Muscle of leg (tissue), 11 donors: ENCODE results near the gene NFIC. TPM values are rescaled to one million over a fixed set of nuclear protein-coding genes. Genes with fewer than 3 reads are reported as not detected.
"Not testable (repeated sequence)": the region's sequence is repeated elsewhere in the genome, so short reads cannot be mapped to it uniquely, and the experiment has no call there.

Source experiments
- DNase-seq: peaks from one replicate; pipeline ENCODE4 v3.0.0; 2013
- H3K27ac ChIP-seq: one replicate; pipeline ENCODE4 v1.5.1; 2013; ENCODE audit warnings: mild to moderate bottlenecking, low read length, control low read depth
- H3K27me3 ChIP-seq: one replicate; pipeline ENCODE4 v1.6.1; 2013; ENCODE audit warnings: low read length; ENCODE audit not compliant: control insufficient read depth, insufficient read depth
- H3K36me3 ChIP-seq: one replicate; pipeline ENCODE4 v1.6.1; 2013; ENCODE audit warnings: low read length; ENCODE audit not compliant: control insufficient read depth, insufficient read depth
- H3K4me1 ChIP-seq: one replicate; pipeline ENCODE4 v1.6.1; 2013; ENCODE audit warnings: low read length; ENCODE audit not compliant: control insufficient read depth, insufficient read depth
- H3K4me3 ChIP-seq: one replicate; pipeline ENCODE4 v1.5.1; 2013; ENCODE audit warnings: low read length, control low read depth
- H3K9me3 ChIP-seq: replicated peaks from 2 replicates; pipeline ENCODE4 v1.6.1; 2013; ENCODE audit warnings: low read depth, low read length; ENCODE audit not compliant: control insufficient read depth
- WGBS: methylation state at CpG from one replicate; pipeline ENCODE4 v1.1.5; 2013; ENCODE audit warnings: missing lambda C conversion rate; ENCODE audit not compliant: insufficient coverage; 5-methylcytosine and 5-hydroxymethylcytosine counted together
- polyA plus RNA-seq, 8 donors: library from polyadenylated mRNA; unstranded; fragments of 120-200 nt; gene quantifications; one replicate each; pipeline versions ENCODE4 v1.2.1 to v1.2.3, GENCODE V29; 2013; ENCODE audit warnings: inconsistent platforms in 1 of 8, low replicate concordance in 1 of 8; ENCODE audit not compliant: insufficient read length in 8 of 8, insufficient read depth in 1 of 8
- total RNA-seq: library from RNA; stranded (reverse); fragments of 120-200 nt; gene quantifications from one replicate; pipeline ENCODE4 v1.2.4, GENCODE V29; 2013

The NFIC gene
- total and polyA plus RNA-seq, 9 donors, result 18.4 to 54.5 (median 47.0) TPM

DNA sequence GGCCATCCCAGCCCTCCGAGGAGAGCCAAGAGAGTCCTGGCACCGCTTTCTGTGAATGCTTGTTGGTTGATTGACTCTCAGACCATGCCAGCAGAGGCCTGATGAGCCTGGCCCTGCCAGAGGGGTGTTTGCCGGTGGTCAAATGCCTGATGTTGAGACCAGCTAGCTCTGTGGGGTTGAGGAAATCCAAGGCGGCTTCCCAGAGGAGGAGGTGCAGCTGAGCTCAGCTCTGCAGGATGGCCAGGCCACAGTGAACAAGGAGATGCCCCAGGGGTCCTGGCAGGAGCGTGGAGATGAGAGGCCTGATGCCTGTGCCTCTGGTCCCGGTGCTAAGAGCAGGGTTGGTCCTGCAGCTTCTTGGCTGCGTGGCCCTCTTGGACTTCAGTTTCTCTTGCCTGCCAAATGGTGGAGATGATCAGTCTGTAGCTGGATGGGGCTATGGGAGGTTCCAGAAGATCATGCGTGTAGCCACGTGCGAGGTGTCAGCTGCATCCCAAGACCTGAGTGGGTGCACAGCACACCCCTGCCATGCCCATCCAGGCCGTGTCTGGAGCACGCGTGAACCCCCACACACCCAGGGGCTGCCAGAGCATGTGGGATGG, 16.8 kb downstream of the NFIC start:
- Histone ChIP-seq H3K27ac (no peak overlapping the region), H3K4me1 (peaks cover 44% of the 10 kb centered on the region), H3K27me3 (no peaks in the 10 kb centered on the region), H3K9me3 (no peaks in the 10 kb centered on the region), H3K4me3 (no peak overlapping the region), H3K36me3 (peaks cover 24% of the 10 kb centered on the region)
- WGBS, result 57% methylated on average over 13 of the region's 13 CpGs
- peak; percentile 82 for DNase-seq

DNA sequence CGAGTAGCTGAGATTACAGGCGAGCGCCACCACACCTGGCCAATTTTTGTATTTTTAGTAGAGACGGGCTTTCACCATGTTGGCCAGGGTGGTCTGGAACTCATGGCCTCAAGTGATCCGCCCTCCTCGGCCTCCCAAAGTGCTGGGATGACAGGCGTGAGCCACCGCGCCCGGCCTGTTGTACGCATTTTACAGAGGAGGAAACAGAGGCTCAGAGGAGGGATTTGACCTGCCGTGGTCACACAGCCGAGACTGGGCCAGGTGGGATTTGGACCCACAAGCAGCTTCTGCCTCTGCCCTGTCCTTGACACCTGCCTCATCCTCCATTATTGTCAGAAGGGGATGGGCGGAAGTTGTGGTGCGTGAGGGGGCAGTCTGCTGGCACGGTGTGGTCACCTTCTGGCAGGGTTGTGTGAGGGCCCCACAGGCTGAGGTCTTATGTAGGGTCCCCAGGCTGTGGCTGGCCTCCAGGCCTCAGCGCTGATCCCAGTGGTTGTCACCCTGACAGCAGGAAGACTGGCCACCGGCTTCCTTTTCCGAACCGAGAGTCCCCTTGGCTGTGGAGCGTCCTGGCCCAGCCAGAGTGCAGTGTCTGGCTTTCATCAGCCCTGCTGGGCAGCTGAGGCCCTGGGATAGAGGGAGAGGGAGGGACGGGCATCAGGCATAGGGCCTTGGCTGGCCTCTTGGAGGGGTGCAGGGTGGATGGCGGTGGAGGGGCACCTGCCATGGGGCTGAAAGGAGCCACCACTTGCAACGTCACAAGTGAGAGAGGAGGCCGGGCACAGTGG, 20.3 kb downstream of the NFIC start:
- DNase-seq, result no peak
- Histone ChIP-seq H3K27ac (peak overlapping the region; percentile 47), H3K4me3 (no peak overlapping the region), H3K36me3 (peaks cover 28% of the 10 kb centered on the region), H3K9me3 (no peaks in the 10 kb centered on the region), H3K4me1 (peaks cover 61% of the 10 kb centered on the region), H3K27me3 (no peaks in the 10 kb centered on the region)
- WGBS, result 71% methylated on average over 19 of the region's 25 CpGs

DNA sequence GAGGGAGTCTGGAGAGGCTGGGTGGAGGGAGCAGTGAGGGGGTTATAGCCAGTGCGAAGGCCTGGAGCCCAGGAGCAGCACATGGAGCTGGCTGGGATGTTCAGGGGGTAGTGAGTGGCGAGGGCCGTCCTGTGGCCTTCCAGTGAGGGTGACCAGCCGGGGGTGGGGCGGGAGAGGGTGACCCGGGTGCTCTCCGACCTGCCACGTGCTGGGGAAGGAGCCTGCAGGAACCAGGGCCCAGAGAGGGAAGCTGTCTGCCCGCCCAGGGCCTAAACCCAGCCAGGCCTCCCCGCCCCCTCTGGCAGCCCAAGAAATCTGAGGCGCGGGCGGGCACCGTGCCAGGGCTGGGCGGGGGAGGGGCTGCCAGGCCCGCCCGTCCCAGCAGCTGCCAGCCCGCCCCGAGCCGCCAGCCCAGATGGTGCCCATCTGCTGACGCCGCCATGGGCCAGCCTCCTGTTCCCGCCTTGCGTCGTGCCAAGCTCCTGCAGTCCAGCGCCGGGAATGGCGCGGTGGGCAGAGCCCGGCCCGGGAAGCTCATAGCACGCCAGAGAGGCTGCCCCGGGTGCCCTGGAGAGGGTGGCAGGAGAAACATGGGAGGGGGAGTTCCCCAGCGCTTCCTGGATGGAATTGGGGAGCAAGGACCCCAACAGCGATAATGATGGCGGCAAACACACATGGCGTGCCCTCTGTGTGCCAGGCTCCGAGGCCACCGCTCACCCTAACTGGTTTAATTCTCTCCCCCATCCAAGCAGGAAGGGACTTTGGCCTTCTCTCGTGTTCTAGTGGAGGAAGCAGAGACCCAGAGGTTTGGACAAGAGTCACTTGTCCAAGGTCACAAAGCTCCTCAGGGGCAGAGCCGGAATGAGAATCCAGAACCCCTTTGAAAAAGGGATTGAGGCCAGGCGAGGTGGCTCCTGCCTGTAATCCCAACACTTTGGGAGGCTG, 21.5 kb downstream of the NFIC start:
- peaks cover 73% of the 10 kb centered on the region for H3K4me1 ChIP-seq
- DNase-seq, result peak; percentile 87
- WGBS, result 68% methylated on average over 34 of the region's 42 CpGs

DNA sequence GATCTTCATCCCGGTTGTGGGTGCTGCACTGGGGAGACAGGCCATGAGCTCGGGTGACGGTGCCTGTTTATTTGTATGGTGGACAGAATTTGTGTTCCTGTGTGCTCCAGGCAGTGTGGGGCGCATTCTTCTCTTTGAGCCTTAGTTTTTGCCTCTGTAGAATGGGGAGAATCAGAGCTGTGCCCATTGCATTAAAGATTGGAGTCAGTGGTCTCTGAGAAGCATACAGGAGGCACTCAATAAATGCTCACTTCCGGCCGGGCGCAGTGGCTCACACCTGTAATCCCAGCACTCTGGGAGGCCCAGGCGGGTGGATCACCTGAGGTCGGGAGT, 23.0 kb downstream of the NFIC start:
- DNase-seq, result no peak
- 93% methylated on average over 6 of the region's 9 CpGs for WGBS
- Histone ChIP-seq H3K36me3 (peaks cover 13% of the 10 kb centered on the region), H3K27ac (no peak overlapping the region), H3K4me1 (peaks cover 68% of the 10 kb centered on the region), H3K27me3 (no peaks in the 10 kb centered on the region), H3K4me3 (no peak overlapping the region), H3K9me3 (no peaks in the 10 kb centered on the region)

More for the DNA sequence above, 21.5 kb downstream of the NFIC start:
- Histone ChIP-seq H3K4me3 (no peak overlapping the region), H3K27me3 (no peaks in the 10 kb centered on the region), H3K9me3 (no peaks in the 10 kb centered on the region), H3K36me3 (peaks cover 23% of the 10 kb centered on the region), H3K27ac (peak overlapping the region; percentile 77)

DNA sequence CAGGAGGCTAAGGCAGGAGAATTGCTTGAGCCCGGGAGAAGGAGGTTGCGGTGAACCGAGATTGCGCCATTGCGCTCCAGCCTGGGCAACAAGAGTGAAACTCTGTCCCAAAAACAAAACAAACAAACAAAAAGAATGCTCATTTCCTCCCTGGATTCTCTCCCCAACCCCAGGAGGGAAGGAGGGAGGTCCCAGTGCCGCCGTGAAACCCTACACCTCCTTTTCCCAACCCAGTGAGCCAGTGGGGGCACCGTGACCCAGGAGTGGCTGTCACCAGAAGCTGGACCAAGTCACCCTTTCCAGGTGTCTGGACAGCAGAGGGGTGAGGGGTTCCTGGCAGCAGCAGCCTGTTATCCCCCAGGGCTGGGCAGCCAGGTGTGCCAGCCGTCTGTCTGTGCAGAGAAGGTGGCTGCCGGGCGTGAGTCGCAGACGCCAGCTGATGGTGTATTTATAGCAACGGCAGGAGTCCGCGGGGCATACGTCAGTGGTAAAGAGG, 23.5 kb downstream of the NFIC start:
- H3K27ac ChIP-seq, result no peak overlapping the region
- H3K4me3 ChIP-seq, result no peak overlapping the region
- peaks cover 18% of the 10 kb centered on the region for H3K36me3 ChIP-seq
- H3K4me1 ChIP-seq, result peaks cover 64% of the 10 kb centered on the region
- 41% methylated on average over 7 of the region's 17 CpGs for WGBS
- H3K9me3 ChIP-seq, result no peaks in the 10 kb centered on the region
- no peaks in the 10 kb centered on the region for H3K27me3 ChIP-seq
- peak; percentile 55 for DNase-seq

DNA sequence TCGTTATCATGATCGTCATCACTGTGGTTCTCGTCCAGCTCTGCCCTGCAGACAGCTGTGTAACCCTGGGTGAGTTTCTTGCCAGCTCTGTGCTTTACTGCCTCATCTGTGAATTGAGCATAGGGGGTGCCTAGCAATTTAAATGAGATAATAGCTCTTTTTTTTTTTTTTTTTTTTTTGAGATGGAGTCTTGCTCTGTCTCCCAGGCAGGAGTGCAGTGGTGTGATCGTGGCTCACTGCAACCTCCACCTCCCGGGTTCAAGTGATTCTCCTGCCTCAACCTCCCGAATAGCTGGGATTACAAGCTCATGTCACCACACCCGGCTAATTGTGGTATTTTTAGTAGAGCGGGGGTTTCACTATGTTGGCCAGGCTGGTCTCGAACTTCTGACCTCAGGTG, 25.5 kb downstream of the NFIC start:
- H3K9me3 ChIP-seq, H3K27me3 ChIP-seq, H3K4me3 ChIP-seq, H3K27ac ChIP-seq, DNase-seq: not testable (repeated sequence)
- WGBS, result 70% methylated on average over 2 of the region's 9 CpGs
- Histone ChIP-seq H3K4me1 (peaks cover 49% of the 10 kb centered on the region), H3K36me3 (peaks cover 21% of the 10 kb centered on the region)

DNA sequence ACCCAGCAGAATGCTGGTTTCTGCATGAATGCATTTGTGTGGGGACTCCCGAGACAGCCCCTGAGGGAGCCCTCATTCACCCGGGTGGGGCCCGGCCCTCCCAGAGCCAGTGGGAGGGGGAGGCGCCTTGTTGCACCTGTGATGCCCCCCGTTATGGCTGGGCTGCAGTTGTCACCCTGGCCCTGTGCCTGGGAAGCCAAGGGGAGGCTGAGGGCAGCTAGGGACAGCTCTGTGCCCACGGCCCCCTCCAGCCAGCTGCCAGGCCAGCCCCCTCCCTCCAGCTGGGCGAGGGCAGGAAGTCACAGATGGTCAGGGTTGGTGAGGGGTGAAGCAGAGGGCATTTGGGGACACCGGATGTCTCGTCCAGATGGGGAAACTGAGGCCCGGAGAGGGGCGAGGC, 26.1 kb downstream of the NFIC start:
- Histone ChIP-seq H3K27ac (no peak overlapping the region), H3K36me3 (peaks cover 25% of the 10 kb centered on the region), H3K9me3 (no peaks in the 10 kb centered on the region), H3K4me1 (peaks cover 49% of the 10 kb centered on the region), H3K4me3 (no peak overlapping the region), H3K27me3 (no peaks in the 10 kb centered on the region)
- 56% methylated on average over 8 of the region's 11 CpGs for WGBS
- peak; percentile 88 for DNase-seq

DNA sequence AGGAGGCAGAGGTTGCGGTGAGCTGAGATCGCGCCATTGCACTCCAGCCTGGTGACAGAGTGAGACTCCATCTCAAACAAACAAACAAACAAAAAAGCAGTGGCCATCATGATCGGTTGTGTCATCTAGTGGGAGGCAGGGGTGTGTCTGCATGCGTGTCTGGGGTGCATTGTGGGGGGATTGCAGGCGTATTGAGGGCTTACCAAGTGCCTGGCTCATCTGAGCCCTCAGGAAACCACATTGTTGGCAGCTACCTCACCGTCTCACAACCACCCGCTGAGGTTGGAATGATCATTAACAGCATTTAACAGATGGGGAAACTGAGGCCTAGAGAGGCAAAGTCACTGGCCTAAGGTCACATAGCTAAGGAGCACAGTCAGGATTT, 30.5 kb downstream of the NFIC start:
- WGBS, result 100% methylated on average over 1 of the region's 8 CpGs
- H3K9me3 ChIP-seq, result no peaks in the 10 kb centered on the region
- H3K27ac ChIP-seq, result no peak overlapping the region
- no peak overlapping the region for H3K4me3 ChIP-seq
- H3K4me1 ChIP-seq, result peaks cover 37% of the 10 kb centered on the region
- no peaks in the 10 kb centered on the region for H3K27me3 ChIP-seq
- DNase-seq, result no peak
- H3K36me3 ChIP-seq, result peaks cover 23% of the 10 kb centered on the region

DNA sequence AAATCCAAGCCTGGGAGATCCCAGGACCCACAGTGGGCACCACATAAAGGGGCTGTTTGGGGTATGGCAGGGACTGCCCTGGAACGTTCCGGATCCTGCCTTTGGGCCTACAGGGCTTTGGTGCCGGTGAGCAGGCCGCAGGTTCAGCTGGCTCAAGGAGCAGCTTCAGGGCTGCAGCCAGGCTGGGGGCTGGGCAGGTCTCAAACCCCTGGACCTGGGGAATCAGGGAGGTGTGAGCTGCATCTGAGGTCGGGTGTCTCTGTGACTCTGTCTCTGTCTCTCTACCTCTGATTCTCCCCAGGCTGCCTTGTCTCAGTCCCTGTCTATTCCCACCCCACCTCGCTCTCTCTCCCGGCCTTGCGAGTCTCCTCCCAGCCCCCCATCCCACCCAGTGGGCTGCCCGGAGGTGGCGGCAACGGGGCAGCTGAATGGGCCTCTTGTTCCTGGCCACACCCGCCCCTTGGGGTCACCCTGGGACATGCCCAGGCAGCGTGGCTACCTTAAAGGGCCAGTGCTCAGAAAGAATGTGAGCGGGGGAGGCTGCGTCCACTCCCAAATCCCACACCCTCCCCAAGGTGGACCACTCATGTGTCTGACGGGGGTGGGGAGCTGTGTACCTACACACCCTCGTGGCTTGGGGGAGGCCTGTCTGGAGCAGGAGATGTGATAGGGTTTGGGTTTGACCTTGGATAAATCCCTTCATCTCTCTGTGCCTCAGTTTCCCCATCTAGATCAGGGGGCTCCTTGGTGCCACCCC, 31.1 kb downstream of the NFIC start:
- Histone ChIP-seq H3K36me3 (peaks cover 21% of the 10 kb centered on the region), H3K9me3 (no peaks in the 10 kb centered on the region), H3K4me3 (no peak overlapping the region), H3K27me3 (no peaks in the 10 kb centered on the region), H3K27ac (no peak overlapping the region), H3K4me1 (peaks cover 31% of the 10 kb centered on the region)
- WGBS, result 43% methylated on average over 8 of the region's 17 CpGs
- DNase-seq, result no peak
